Lower leg skin (tissue), 4 donors: ENCODE results near the gene CHST2. TPM values are rescaled to one million over a fixed set of nuclear protein-coding genes. Genes with fewer than 3 reads are reported as not detected.

ENCODE experiments used
- DNase-seq, 2 donors: peaks; one replicate each; pipeline ENCODE4 v3.0.0-alpha.2; 2019; ENCODE audit warnings: low spot score in 2 of 2
- H3K4me3 ChIP-seq: fragments of 200-600 bp; sonication (generic); 2 replicates; pipeline ENCODE4 v1.5.1; 2017; ENCODE audit warnings: mild to moderate bottlenecking, low read depth; ENCODE audit not compliant: poor library complexity, severe bottlenecking
- POLR2A ChIP-seq, 2 donors: fragments of 450-650 bp; IDR thresholded peaks; one replicate each; pipeline ENCODE4 v1.6.1; 2016 to 2017; ENCODE audit warnings: antibody characterized with exemption in 2 of 2, mild to moderate bottlenecking in 1 of 2, moderate library complexity in 1 of 2
- WGBS, 2 donors: methylation state at CpG; one replicate each; pipeline ENCODE4 v1.1.5; 2018; 5-methylcytosine and 5-hydroxymethylcytosine counted together
- intact Hi-C: fragments of 100-400 bp; cut with DNase I; formaldehyde crosslinking; loops from one replicate; pipeline ENCODE4 v1.15.0; 2023; ENCODE audit warnings: low total_unique reads
- total RNA-seq, 4 donors: library from RNA; depleted of rRNA; stranded (reverse); fragments of >200 nt; gene quantifications; one replicate each; pipeline ENCODE4 v1.1.0, GENCODE V29; 2016
- TF ChIP-seq, protein P1 (sequence below), 3 donors: fragments of 450-650 bp; IDR thresholded peaks; one replicate each; pipeline ENCODE4 v1.5.1; 2016; ENCODE audit warnings: antibody characterized with exemption in 3 of 3, mild to moderate bottlenecking in 3 of 3, moderate library complexity in 2 of 3

Gene CHST2
- total RNA-seq, 4 donors from 2014 or later, result 2.2 to 14.7 (median 4.4) TPM

- WGBS, 2 donors, result 92 to 100% methylated on average over 1 of the region's 1 CpG
- intact Hi-C loops, result no loop called here
- no peak overlapping the region for H3K4me3 ChIP-seq
- DNase-seq, result no peak
- TF ChIP-seq, protein P1, sequence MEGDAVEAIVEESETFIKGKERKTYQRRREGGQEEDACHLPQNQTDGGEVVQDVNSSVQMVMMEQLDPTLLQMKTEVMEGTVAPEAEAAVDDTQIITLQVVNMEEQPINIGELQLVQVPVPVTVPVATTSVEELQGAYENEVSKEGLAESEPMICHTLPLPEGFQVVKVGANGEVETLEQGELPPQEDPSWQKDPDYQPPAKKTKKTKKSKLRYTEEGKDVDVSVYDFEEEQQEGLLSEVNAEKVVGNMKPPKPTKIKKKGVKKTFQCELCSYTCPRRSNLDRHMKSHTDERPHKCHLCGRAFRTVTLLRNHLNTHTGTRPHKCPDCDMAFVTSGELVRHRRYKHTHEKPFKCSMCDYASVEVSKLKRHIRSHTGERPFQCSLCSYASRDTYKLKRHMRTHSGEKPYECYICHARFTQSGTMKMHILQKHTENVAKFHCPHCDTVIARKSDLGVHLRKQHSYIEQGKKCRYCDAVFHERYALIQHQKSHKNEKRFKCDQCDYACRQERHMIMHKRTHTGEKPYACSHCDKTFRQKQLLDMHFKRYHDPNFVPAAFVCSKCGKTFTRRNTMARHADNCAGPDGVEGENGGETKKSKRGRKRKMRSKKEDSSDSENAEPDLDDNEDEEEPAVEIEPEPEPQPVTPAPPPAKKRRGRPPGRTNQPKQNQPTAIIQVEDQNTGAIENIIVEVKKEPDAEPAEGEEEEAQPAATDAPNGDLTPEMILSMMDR (IDR thresholded peaks at IDR 0.05), result no peak
- TF ChIP-seq POLR2A (IDR thresholded peaks at IDR 0.05), result no peak
Measured at GRCh38 chr3:143088835-143089234, 30.7 kb upstream of the CHST2 start.

DNA sequence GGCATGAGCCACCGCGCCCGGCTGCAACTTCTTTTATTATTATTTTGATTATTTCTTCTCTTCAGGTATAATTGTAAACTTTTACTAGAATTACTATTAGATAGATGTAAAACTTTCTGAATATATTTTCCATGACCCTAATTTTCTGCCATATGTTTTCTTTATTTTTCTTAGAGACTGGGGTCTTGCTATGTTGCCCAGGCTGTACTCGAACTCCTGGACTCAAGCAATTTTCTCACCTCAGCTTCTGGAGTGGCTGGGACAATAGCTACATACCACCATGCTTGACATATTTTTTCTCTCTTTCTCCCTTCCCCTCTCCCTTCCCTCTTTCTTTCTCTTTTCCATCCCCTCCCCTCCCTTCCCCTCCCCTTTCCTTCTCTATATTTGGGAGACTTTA, 29.6 kb upstream of the CHST2 start:
- WGBS, 2 donors, result 95 to 96% methylated on average over 4 of the region's 4 CpGs
- TF ChIP-seq, protein P1 (IDR thresholded peaks at IDR 0.05), result no peak
- TF ChIP-seq POLR2A (IDR thresholded peaks at IDR 0.05), result no peak
- no peak overlapping the region for H3K4me3 ChIP-seq
- intact Hi-C loops, result no loop called here
- DNase-seq, result no peak

DNA sequence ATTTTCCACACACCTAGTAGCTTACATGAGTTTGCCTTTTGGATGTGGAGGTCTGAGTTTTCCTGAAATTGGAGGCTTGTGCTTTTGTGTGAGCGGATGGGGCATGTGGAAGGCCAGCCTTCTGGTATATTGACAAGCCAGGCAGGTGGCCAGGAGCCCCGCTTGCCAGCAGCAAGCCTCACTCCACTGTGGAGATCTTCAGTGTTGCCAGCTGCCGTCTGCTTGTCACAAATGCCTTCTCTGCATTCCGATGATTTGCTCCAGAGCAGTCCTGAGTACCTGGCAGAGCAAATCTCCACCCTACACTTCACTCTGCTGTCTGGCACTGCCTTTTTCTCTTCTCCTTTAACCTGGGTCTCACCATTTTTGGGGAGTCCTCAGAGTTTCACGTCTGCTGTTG, 29.1 kb upstream of the CHST2 start:
- 45 to 54% methylated on average over 5 of the region's 5 CpGs for WGBS, 2 donors

DNA sequence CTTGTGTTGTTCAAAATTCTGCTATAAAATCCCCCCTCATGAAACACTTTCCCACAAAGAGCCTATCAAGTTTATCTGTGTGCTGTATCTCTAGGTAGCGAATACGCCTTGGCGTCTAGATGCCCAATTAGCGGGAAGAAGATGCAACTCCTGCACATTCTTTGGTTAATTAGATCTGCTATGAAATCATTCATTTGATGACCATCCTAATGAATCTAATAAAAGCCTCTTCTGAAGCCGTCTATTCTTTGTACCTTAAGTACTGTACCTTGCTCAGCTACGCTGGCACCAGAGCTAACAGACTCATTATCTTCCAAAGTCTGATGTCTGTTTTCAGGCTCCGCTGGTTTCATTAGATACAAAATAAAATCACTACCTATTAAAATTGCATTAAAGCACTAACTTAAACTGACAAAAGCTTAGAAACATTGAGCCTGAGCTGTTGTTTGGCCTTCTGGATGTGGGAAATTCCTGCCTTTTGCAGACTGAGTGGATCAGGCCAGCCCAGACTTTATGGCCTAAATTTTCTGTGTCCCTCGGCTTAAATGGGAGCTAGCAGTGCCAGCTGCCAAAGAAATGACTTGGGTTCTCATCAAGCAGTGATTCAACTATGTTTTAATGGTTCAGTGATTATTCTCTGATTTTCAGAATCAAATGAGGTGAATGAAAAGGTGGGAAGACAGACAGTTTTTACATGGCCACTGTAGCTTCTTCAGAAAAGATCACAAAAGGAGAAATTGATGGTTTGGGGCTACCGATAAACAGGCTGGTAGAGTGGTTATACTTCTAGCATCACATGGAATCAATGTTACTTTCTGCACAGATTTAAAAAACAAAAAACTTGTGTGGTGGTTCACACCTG, 28.4 kb upstream of the CHST2 start:
- no peak for DNase-seq
- TF ChIP-seq, protein P1 (IDR thresholded peaks at IDR 0.05), result no peak
- TF ChIP-seq POLR2A (IDR thresholded peaks at IDR 0.05), result no peak
- intact Hi-C loops, result no loop called here
- WGBS, 2 donors, result 89 to 92% methylated on average over 9 of the region's 9 CpGs
- H3K4me3 ChIP-seq, result no peak overlapping the region

More for the DNA sequence above, 29.1 kb upstream of the CHST2 start:
- intact Hi-C loops, result no loop called here
- no peak overlapping the region for H3K4me3 ChIP-seq
- no peak for DNase-seq
- TF ChIP-seq POLR2A (IDR thresholded peaks at IDR 0.05), result no peak
- TF ChIP-seq, protein P1 (IDR thresholded peaks at IDR 0.05), result no peak

- 81 to 82% methylated on average over 1 of the region's 1 CpG for WGBS, 2 donors
- intact Hi-C loops, result no loop called here
Measured at GRCh38 chr3:143092191-143092590, 27.4 kb upstream of the CHST2 start.

More at GRCh38 chr3:143092191-143092590, 27.4 kb upstream of the CHST2 start:
- H3K4me3 ChIP-seq, result no peak overlapping the region
- TF ChIP-seq POLR2A (IDR thresholded peaks at IDR 0.05), result no peak
- TF ChIP-seq, protein P1 (IDR thresholded peaks at IDR 0.05), result no peak
- DNase-seq, result no peak
